Neural cell (in vitro differentiated cells): ENCODE results near the gene PARVB.

Source experiments
- CTCF ChIP-seq: fragments of 450-650 bp; IDR thresholded peaks from 2 replicates; pipeline ENCODE4 v1.5.1; 2014; ENCODE audit warnings: antibody characterized with exemption, mild to moderate bottlenecking, moderate library complexity; ENCODE audit not compliant: poor library complexity, severe bottlenecking
- EZH2 ChIP-seq: fragments of 200-600, 300-800 bp; shearing (Covaris generic), sonication (generic); IDR thresholded peaks from 2 replicates; pipeline ENCODE4 v1.6.1; 2014; ENCODE audit warnings: antibody characterized with exemption, low read length, borderline replicate concordance, mild to moderate bottlenecking; ENCODE audit not compliant: insufficient read depth, poor library complexity, severe bottlenecking
- POLR2AphosphoS5 ChIP-seq: IDR thresholded peaks from 2 replicates; pipeline ENCODE4 v1.6.1; 2012
- RAD21 ChIP-seq: fragments of 450-650 bp; conservative IDR thresholded peaks from 2 replicates; pipeline ENCODE4 v1.6.1; 2014; ENCODE audit warnings: antibody characterized with exemption, mild to moderate bottlenecking, moderate library complexity
- SMC3 ChIP-seq: fragments of 450-650 bp; conservative IDR thresholded peaks from 2 replicates; pipeline ENCODE4 v1.6.1; 2014; ENCODE audit warnings: antibody characterized with exemption, mild to moderate bottlenecking, moderate library complexity; ENCODE audit not compliant: poor library complexity

DNA sequence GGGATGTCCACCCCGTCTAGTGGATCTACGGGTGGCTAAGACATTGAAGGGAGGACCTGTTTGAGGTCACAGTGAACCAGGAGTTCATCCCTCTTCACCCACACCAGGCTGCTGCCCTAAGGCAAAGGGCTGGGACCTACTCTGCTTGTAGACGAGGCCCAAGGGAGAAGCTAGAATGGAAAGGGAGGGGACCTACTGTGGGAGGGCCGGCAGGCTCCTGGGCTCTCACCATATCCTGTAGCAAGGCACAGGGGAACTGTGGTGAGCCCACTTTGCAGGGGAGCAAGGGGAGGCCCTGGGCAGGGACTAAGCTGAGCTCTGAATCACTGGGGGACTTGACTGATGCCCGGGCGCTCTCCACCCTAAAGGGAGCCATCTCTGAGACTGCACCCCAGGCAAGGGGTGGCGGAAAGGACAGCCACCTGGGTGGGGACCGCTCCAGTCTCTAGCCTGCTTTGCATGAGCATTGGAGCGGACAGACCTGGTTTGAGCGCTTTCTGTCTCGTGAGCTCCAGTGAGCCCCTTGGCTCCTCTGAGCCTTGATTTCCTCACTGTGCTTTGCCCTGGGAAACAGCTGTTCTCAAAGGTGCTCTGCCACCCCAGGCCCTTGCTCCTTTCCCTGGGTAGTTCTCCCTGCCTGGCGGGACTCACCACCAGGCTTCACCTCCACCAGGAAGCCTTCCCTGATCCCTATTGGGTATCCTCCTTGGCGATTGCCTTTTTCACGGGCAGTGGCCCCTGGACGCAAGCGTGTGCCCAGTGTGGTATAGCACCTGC lies 180.8 kb downstream of the PARVB start:
- TF ChIP-seq POLR2AphosphoS5 (no peak), SMC3 (no peak), CTCF (no peak), RAD21 (no peak), EZH2 (no peak)
